SK-MEL-5 (cell line): ENCODE results near the gene HOXA7. TPM values are rescaled to one million over a fixed set of nuclear protein-coding genes. Genes with fewer than 3 reads are reported as not detected.

ENCODE experiments used
- DNase-seq: peaks from one replicate; pipeline ENCODE4 v3.0.0-alpha.2; 2016; ENCODE audit warnings: low read depth, low spot score
- in situ Hi-C: cut with HindIII; loops from 2 replicates; pipeline ENCODE4 v1.10.0; 2016; ENCODE audit warnings: low sequenced_read_pairs, high pct_unique_total_duplicates, low pct_unique_long_range_greater_than_20kb
- total RNA-seq: library from RNA; depleted of rRNA; stranded (reverse); fragments of >200 nt; shearing (Covaris generic); gene quantifications from 2 replicates; pipeline ENCODE4 v1.2.3, GENCODE V29; 2014

The HOXA7 gene
- total RNA-seq, 1 experiment from 2014 or later: not detected

DNA sequence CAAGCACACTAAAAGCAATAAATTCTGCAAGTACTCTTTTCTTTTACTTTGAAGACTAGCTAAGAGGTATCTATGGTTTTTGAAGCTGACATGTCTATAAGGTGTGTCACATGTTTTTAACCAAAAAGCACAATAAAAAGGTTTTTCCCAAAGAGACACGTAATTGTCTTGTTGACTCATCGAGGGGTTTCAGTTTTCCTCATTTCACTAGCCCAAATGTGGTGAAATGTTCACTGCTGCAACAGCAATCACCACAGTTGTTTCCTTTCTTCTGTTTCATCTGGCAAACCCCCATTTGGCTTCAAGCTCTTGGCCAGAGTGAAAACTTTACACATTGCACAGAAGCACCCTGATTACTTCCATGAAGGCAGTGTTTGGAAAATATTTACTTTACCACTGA is 22.1 kb downstream of the HOXA7 start:
- peak; percentile 43 for DNase-seq
- in situ Hi-C loops: no loop called here

DNA sequence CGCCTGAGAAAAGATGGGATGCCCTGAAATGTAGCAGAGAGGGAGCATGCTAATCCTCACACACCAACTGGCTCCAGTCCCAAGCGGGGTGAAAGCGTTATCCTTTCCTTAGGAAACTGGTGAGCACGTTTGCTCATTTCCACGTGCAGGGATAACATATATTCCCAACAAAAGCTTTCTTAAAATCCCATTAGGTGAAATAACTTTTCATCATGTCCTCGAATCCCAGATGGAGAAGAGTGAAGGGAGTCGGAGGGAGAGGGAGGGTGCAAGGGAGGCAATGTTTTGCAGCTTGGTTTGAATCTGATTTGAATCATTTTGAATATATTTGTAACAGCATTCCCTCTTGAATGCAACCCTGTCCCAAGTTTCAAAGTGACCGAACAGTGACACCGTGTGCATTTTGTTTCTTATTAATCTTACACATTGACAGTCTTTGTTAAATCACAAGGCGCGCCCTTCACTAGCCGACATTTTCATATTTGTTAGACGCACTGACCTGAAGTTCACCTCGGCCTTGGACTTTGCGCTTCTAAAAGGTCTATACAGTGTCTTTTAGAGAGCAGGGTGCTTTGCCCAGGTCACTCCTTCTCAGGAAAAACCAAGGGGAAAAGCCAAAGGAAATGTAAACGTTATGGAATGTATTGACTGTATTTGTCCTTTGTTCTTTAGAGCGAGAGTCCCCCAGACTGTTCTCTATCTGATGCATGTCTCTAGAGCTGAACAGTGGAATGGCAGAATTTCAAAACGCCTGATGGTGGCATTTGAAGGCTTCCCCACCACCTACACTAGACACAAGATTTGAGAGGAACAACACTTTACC is 22.9 kb downstream of the HOXA7 start:
- peak; percentile 37 for DNase-seq
- in situ Hi-C loops: no loop called here

DNA sequence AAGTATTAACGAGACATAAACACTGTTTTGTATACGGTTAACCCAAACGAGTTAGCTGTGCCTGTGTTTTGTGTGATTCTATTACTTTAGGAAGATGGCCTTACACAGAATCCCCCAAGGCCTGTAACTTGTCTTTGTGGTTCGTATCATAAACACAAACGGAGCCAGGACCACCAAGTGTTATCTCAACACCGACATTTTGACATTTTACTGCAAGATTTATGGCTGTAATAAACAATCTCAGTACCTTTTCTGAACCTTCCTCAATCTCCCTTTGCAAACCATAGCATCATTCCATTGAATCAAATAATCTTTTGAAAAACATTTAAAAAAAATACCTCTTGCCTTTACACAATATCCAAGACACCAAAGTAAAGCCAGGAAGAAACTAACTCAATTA is 23.5 kb downstream of the HOXA7 start:
- in situ Hi-C loops: no loop called here
- no peak for DNase-seq

DNA sequence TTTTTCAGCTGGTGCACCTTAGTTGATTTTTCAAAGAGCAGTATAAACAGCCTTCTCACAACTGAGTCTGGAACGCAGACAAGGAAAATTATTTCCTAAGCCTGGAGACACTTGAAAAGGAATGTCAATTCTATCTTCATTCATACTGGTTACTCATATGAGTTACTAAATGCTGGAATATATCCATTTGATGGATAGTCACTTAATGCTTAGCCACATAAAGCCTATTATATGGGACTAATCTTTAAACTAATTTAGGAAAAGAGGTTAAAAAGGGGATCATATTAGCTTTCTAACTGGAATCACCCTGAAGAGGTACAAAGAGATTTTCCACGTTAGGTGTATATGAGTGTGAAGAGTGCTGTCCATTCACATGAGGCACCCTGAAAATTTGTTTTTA is 24.3 kb downstream of the HOXA7 start:
- in situ Hi-C loops: no loop called here
- DNase-seq: no peak

DNA sequence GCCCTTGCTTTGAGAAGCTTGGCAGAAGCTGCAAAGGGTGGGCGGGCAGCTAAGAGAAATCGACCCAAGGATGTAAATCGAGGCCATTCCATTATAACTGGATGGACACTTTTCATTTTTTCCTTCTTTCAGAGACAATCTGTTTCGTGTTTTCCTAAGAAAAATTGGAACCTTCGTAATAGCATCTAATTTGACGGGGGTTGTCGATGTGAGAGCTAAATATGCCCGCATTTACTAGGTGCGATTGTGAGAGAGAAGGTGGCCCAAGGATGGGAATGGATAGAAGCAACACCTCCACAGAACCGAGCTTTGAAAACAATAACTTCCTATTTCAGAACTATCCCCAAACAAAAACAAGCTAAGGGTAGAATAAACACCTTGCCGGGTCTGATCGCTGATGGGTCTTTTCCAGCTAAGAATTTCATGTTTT is 25.1 kb downstream of the HOXA7 start:
- in situ Hi-C loops: no loop called here
- no peak for DNase-seq

DNA sequence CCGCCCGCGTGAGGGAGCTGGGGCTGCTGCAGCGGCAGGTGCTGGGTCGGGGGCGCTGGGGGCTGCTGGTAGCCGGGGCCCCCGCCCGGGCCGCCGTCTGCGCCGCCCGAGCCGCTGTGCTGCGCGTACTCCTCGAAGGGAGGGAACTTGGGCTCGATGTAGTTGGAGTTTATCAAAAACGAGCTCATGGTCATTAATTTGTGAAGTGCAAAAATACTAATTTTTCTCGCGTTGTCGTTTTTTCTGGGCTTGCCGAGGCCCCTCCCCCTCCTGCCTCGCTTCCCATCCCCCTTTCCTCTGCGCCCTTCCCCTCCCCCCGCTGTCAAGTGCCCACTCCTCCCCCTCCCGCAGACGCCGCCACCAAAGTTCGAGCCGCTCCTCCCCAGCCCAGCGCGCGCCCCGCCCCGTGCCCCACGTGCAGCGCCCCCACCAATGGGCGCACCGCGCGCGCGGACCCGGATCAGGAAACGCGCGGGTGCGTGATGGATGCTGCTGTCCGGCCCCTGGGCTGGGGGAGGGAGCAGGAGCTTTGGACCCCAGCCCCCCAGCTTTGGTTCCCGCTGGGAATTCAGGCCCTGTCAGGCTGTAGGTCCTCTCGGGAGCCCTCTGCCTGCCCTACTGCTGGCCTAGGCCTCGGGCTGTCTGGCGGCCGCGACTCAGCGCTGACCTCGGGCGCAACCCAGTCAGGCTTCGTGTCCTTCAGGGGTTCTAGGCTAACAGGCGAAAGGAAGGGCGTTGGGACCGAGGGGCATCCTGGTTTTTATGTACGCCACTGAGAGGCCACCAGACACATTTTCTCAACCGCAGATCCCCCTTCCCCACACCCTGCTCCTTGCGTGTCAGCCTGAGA is 25.7 kb downstream of the HOXA7 start, which contains the start of gene HOXA4:
TSS of gene HOXA4 (minus strand) at position 218 of the 850 bp plus-strand sequence. CDS start at position 194, 24 bp downstream.
- in situ Hi-C loops: no loop called here
- peak; percentile 77 for DNase-seq

DNA sequence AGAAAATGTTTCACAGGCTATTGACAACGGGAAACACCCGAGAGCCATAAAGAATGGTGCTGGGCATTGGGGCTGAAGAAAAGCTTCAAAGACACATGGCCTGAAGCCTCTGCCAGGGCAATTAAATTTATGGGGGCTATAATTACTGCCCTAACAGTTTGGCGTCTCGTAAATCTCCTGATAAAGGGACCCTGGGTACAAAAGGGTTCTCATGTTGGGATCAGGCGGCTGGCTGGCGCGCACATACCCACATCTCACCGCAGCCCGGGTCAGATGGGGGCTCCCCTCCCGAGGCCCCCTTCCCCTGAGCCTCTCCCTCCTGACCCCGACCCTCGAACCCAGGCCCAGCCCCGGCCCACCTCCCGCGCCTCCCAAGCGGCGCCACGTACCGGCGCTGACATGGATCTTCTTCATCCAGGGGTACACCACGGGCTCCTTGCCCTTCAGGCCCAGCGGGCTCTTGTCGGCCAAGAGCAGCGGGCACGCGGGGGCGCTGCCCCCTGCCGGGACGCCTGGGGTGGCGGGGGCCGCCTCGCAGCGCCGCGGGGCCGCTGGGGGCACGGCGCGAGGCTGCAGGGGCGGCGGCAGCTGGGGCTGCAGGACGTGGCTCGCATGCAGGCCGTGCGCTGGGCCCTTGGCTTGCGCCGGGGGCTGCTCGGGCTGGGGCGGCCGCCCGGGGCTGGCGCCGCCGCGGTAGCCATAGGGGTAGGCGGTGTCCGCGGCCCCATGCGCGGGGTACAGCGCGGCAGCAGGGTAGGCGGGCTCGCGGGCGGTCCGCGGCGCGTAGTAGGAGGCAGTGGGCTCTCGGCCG is 26.5 kb downstream of the HOXA7 start:
- DNase-seq: peak; percentile 24
- in situ Hi-C loops: loop anchor here (10.0 kb wide), 1 partner anchor 275 kb away; no protein-coding TSS in a partner anchor

DNA sequence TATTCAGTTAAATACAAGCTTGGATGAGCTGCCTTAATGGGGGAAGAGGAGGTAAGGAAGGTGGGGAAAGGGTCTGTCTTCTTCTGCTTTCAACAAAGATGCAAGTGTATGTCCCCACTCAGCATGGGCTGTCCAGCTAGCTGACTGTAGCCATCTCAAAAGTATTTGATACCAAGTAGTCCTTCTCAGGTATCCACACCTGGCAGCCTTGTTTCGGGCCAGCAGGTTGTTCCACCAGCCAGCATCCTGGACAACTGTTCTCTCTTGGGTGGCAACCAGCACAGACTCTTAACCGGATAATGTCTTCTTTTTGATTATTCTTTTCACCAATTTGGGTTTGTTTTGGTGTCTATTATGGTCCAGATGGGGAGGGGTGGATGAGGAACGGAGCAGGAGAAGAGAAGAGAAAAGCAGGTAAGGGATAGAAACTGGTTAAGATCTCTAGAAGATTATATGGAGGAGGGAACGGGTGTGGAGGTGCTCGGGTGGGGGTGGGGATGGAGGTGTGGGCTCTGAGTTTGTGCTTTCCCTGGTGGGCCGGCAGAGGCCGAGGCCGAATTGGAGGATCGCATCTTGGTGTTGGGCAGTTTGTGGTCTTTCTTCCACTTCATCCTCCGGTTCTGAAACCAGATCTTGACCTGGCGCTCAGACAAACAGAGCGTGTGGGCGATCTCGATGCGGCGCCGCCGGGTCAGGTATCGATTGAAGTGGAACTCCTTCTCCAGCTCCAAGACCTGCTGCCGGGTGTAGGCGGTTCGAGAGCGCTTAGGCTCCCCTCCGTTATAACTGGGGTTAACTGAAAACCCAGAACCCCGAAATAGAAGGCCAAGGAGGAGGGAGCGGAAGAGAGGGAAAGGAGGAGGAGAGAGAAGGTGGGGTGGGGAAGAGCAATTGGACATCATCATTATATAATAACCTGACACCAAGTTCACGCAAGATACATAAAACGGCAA is 27.4 kb downstream of the HOXA7 start:
- DNase-seq: no peak
- in situ Hi-C loops: loop anchor here (10.0 kb wide), 1 partner anchor 274 kb away; no protein-coding TSS in a partner anchor

DNA sequence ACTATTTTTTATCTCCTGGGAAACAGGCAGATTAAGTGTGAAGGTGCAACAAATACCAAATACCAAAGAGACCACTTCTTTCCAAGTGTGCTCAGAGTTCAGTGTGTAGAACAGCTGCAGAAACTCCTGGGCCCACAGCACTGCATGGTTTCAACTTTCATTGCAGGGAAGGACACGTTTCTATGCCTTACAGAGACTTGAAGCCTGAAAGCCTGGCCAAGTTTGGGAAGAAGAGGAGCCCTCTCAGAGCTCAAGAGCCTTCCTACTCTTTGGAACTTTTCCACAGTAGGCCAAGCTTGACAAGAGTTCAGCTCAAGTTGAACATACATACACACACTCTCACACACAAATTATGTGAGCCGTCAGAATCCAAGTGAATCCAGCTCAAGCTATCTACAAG is 28.4 kb downstream of the HOXA7 start:
- no peak for DNase-seq
- in situ Hi-C loops: loop anchor here (10.0 kb wide), 1 partner anchor 273 kb away; no protein-coding TSS in a partner anchor

DNA sequence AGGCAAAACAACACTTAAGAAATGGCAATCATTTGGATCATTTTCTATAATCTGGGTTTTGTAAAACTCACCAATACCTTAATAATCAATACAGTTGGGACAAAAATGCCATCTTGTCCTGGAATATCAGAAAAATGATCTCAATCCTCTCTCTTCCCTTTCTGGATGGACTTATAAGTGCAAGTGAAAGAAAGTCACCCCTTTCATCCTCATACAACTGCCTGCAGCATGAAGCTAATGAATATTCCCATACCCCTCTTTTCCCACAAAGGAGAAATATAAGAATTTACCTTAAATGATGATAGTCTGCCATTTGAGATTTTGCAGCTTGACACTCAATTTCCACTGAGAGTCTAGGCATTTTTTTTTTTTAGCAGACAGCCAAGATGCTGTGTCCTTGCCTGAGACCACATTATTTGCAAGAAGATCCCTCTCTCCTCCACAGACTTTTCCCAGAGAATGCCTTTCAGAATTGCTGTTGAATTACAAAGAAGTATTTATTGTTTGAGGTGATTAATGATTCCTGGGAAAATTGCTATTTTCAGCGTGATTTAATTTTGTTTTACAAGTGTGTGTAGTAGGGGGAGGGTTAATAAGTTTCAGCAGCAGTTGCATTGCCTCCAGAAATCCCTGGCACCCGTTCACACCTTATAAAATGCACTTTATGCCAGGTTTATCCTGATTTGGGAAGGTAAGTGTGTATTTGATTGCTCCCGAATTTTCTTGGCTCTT is 29.7 kb downstream of the HOXA7 start:
- in situ Hi-C loops: loop anchor here (10.0 kb wide), 1 partner anchor 272 kb away; no protein-coding TSS in a partner anchor
- DNase-seq: no peak

DNA sequence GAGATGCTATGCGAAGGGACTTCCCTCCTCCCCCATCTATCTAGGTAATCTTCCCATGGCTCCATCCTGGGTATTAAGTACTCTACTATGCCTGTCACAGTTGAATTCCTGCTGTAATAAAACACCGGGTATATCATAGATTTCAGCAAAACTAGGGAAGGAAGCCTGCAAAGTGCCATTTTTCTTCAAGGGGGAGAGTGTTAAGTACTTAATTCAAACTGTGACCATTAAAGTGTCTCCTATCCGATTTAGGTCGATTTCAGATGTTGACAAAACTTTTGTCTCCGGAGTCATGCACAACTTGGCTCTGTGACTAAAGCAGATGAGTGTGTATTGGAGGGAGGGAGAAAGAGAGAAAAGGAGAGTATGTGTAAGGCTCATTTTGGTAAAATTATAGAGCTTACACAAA is 30.5 kb downstream of the HOXA7 start:
- no peak for DNase-seq
- in situ Hi-C loops: loop anchor here (10.0 kb wide), 1 partner anchor 271 kb away; no protein-coding TSS in a partner anchor

DNA sequence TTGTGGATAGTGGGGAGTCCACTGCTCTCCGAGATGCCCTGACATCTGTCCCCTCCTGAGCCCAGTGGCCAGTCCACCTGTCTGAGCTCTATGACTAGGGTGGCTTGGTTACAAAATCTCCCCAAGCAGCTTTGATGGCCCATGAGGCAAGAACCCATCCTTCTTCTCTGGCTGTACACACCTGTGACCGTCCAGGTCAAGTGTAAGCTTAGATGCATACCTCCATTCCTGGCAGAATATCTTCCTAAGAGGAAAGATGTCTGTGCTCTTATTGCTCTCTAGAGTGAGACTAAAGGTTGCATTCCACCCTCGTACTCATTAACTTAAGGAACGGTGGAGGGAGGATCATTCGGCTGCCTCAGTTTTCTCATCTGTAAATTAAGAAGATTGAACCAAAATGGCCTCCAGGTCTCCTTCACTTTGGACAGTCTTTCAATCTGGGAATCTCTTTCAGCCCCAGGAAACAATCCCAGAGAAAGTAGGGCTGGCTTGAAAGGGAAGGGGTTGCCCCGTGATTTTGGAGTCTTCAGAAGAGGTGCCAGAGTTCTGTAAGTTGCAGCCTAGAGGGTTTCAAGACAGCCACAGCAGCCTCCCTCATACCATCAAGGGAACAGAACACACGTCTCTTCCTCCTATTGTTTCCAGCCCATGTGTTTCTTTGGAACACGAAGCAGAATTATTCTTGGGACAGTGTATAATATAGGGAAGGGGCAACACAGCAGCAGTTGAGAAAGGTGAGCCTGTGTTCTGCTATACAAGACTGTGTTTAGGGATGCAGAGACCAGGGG is 31.4 kb downstream of the HOXA7 start:
- in situ Hi-C loops: loop anchor here (10.0 kb wide), 1 partner anchor 270 kb away; no protein-coding TSS in a partner anchor
- DNase-seq: no peak

DNA sequence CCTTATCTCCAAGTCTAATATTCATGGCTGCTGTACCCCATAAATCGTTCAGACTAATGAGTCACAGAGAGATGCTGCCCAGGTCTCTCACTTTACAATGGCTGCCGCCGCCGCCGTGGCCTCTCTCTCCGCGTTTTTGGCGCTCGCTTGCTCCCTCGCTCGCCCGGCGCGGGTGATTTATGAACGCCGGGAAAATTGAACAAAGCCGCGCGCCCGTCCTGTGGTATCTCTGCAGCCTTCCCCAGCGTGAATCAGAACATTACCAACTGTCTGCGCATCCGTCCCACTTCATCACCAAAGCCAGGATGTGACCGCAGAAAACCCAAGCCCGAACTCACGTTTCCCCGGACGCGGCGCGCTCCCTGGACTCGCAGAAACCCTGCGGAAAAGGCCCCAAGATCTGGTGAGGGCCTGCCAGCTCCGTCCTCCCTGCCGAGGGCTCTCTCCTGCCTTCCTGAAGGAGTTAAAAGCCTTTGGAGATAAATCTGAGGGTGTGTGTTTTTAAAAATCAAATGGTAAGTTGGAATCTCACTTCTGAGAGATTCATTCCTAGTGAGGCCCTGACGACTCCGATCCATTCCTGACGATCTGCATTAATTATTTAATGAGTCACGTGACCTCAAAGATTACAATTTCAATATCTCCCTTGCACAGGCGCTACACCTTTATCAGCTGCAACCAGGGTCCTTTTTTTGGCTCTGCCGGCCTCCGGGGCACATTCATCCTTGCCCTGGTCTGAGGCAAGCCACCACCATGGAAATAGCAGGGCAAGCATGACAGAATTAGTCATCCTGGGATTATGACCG is 32.2 kb downstream of the HOXA7 start:
- no peak for DNase-seq

DNA sequence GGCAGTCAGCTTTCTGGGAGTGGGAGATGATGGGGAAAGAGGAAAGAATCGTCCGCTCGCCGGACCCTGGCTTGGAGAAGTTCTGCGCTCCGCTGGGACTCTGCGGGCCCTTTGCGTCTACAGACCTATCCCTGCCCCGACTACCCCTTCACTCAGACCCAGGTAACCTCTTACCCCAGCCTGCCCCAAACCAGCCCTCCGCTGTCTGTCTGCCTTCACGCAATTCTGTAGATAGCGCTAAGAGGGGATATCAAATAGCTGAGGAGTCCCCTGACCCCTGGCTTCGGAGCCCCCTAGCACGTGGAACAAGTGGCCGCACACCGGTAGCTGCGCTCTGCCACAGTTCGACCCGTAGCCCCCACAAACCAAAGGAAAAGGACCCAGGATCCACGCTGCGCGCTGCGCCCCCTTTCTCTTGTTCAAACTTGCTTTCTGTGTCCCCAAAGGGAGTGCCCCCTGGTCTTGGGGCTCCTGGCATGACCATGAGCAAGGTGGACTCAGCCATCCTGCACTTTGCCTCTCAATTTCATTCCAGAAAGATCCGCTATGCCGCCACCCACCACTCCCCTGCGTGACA is 32.9 kb downstream of the HOXA7 start:
- in situ Hi-C loops: loop anchor here (10.0 kb wide), 1 partner anchor 269 kb away; no protein-coding TSS in a partner anchor
- no peak for DNase-seq

More for the DNA sequence above, 32.2 kb downstream of the HOXA7 start:
- in situ Hi-C loops: loop anchor here (10.0 kb wide), 1 partner anchor 269 kb away; no protein-coding TSS in a partner anchor
